Gastroesophageal sphincter (tissue), 4 donors: ENCODE results near the gene LONP1. TPM values are rescaled to one million over a fixed set of nuclear protein-coding genes. Genes with fewer than 3 reads are reported as not detected.
"Not testable (repeated sequence)": the region's sequence is repeated elsewhere in the genome, so short reads cannot be mapped to it uniquely, and the experiment has no call there.

Source experiments
- ATAC-seq: fragments of 150-250 bp; one replicate; pipeline ENCODE4 v1.9.1; 2016; ENCODE audit warnings: mild to moderate bottlenecking, moderate library complexity
- H3K27ac ChIP-seq, 4 donors: fragments of 200-600 bp; sonication (generic) in 3 of 4; 1 replicate in 3 of 4; 2 replicates in 1 of 4; pipeline ENCODE4 v1.5.1; 2016 to 2019
- H3K27me3 ChIP-seq: fragments of 200-600 bp; sonication (generic); one replicate; pipeline ENCODE4 v1.5.1; 2019
- H3K36me3 ChIP-seq, 2 donors: fragments of 200-600 bp; sonication (generic); one replicate each; pipeline ENCODE4 v1.5.1; 2019; ENCODE audit warnings: control low read depth in 1 of 2
- H3K4me1 ChIP-seq, 3 donors: fragments of 200-600 bp; sonication (generic); 1 replicate in 2 of 3; 2 replicates in 1 of 3; pipeline ENCODE4 v1.5.1; 2016 to 2019; ENCODE audit warnings: control low read depth in 2 of 3
- H3K4me3 ChIP-seq, 2 donors: fragments of 200-600 bp; sonication (generic); one replicate each; pipeline ENCODE4 v1.5.1; 2019; ENCODE audit warnings: mild to moderate bottlenecking in 1 of 2, moderate library complexity in 1 of 2
- H3K9me3 ChIP-seq, 3 donors: fragments of 200-600 bp; sonication (generic); one replicate each; pipeline ENCODE4 v1.5.1; 2017 to 2019; ENCODE audit warnings: control low read depth in 2 of 3
- CTCF ChIP-seq, 4 experiments: fragments of 200-600 bp in 2 of 4; fragments of 450-650 bp in 2 of 4; sonication (generic) in 1 of 4; IDR thresholded peaks; one replicate each; pipeline ENCODE4 v1.5.1; 2017 to 2019; ENCODE audit warnings: antibody characterized with exemption in 4 of 4, mild to moderate bottlenecking in 2 of 4, moderate library complexity in 2 of 4
- EP300 ChIP-seq: sonication (generic); formaldehyde crosslinking; IDR thresholded peaks from one replicate; pipeline ENCODE4 v1.6.1; 2017; ENCODE audit warnings: antibody characterized with exemption, mild to moderate bottlenecking
- POLR2A ChIP-seq, 2 donors: fragments of 450-650 bp; IDR thresholded peaks; one replicate each; pipeline ENCODE4 v1.6.1; 2017; ENCODE audit warnings: antibody characterized with exemption in 2 of 2, mild to moderate bottlenecking in 2 of 2, moderate library complexity in 1 of 2
- POLR2AphosphoS5 ChIP-seq: sonication (generic); formaldehyde crosslinking; IDR thresholded peaks from one replicate; pipeline ENCODE4 v1.6.1; 2017; ENCODE audit warnings: antibody characterized with exemption
- WGBS, 2 donors: methylation state at CpG; one replicate each; pipeline ENCODE4 v1.1.5; 2018; ENCODE audit warnings: low coverage in 1 of 2; 5-methylcytosine and 5-hydroxymethylcytosine counted together
- total RNA-seq, 4 donors: library from RNA; depleted of rRNA; stranded (reverse); fragments of >200 nt; gene quantifications; one replicate each; pipeline ENCODE4 v1.1.0, GENCODE V29; 2016

Gene LONP1
- total RNA-seq, 4 donors from 2014 or later = 44.5 to 73.2 (median 64.1) TPM

GRCh38 chr19:5691822-5692722 lies 27.9 kb downstream of the LONP1 start:
- TF ChIP-seq CTCF (IDR thresholded peaks at IDR 0.05) = no peak
- TF ChIP-seq POLR2AphosphoS5 = no peak
- TF ChIP-seq POLR2A (IDR thresholded peaks at IDR 0.05) = no peak
- TF ChIP-seq EP300 = no peak
- WGBS, 2 donors = 30% methylated on average over 2 of the region's 42 CpGs; no CpG with 5 or more reads in 1 of the 2 donors
- Histone ChIP-seq H3K36me3 (peaks cover 0 to 58% of the 10 kb centered on the region in 2 donors), H3K27me3 (no peaks in the 10 kb centered on the region), H3K27ac (peak overlapping the region in 3 of 4 donors; percentile 92 to 95 (median 95)), H3K4me1 (peaks cover 0 to 56% (median 11%) of the 10 kb centered on the region in 3 donors), H3K9me3 (no peaks in the 10 kb centered on the region), H3K4me3 (peak overlapping the region in 1 of 2 donors; percentile 85)
- no peak for ATAC-seq

- H3K36me3 ChIP-seq = peaks cover 0 to 49% of the 10 kb centered on the region in 2 donors
- H3K4me1 ChIP-seq = peaks cover 0 to 65% (median 11%) of the 10 kb centered on the region in 3 donors
- H3K27ac ChIP-seq = peak overlapping the region; percentile 71 to 95 (median 94)
- no peak for ATAC-seq
- no peaks in the 10 kb centered on the region for H3K9me3 ChIP-seq
- H3K4me3 ChIP-seq = peak overlapping the region; percentile 60 to 85
- 0 to 8% methylated on average over 2 to 14 of the region's 54 CpGs for WGBS, 2 donors
- peak in 1 of 4 experiments; percentile 7 for TF ChIP-seq CTCF (IDR thresholded peaks at IDR 0.05)
- TF ChIP-seq EP300 = no peak
- peak; percentile 13 for TF ChIP-seq POLR2AphosphoS5
- H3K27me3 ChIP-seq = no peaks in the 10 kb centered on the region
Observed at GRCh38 chr19:5690955-5691821, 28.8 kb downstream of the LONP1 start.

- TF ChIP-seq POLR2A (IDR thresholded peaks at IDR 0.05) = peak; percentile 89
- peak; percentile 97 for TF ChIP-seq POLR2AphosphoS5
- peak in 3 of 4 experiments; percentile 98 to 99 (median 99) for TF ChIP-seq CTCF (IDR thresholded peaks at IDR 0.05)
- TF ChIP-seq EP300 = no peak
- Histone ChIP-seq H3K27ac (peak within 1 kb of the TSS; percentile 71 to 95 (median 94)), H3K4me3 (peak within 1 kb of the TSS; percentile 60 to 85), H3K27me3 (no peaks in the 10 kb centered on the region), H3K36me3 (peaks cover 0 to 40% of the 10 kb centered on the region in 2 donors), H3K9me3 (no peaks in the 10 kb centered on the region), H3K4me1 (peaks cover 0 to 67% (median 11%) of the 10 kb centered on the region in 3 donors)
- 5% methylated on average over 4 of the region's 73 CpGs; no CpG with 5 or more reads in 1 of the 2 donors for WGBS, 2 donors
- peak; percentile 82 for ATAC-seq
Observed at GRCh38 chr19:5690125-5690954, 29.6 kb downstream of the LONP1 start, which contains the start of gene RPL36. Gene RPL36, plus strand, starts transcription at chr19:5690295. Its CDS starts 213 bp downstream, at chr19:5690508.

- Histone ChIP-seq H3K36me3 (peaks cover 0 to 21% of the 10 kb centered on the region in 2 donors), H3K4me1 (peaks cover 0 to 58% (median 11%) of the 10 kb centered on the region in 3 donors)
- ATAC-seq, H3K4me3 ChIP-seq, H3K27ac ChIP-seq, H3K27me3 ChIP-seq, H3K9me3 ChIP-seq: not testable (repeated sequence)
- WGBS, 2 donors = 89 to 90% methylated on average over 7 to 12 of the region's 13 CpGs
Observed at GRCh38 chr19:5688262-5688881, 31.6 kb downstream of the LONP1 start.
